ENCODE results near the gene PIP5K1B.

The PIP5K1B gene

GRCh38 chr9:69034071-69034470 is 329.0 kb downstream of the PIP5K1B start:
- no peak overlapping the region for H3K27ac ChIP-seq
- TF ChIP-seq ZFX (IDR thresholded peaks at IDR 0.05) (no peak), CTCF (conservative IDR thresholded peaks at IDR 0.05) (no peak)

GRCh38 chr9:69035438-69036308 is 330.6 kb downstream of the PIP5K1B start, which contains the start of gene FXN:
TSS of gene FXN (plus strand) at chr9:69035752. CDS start at chr9:69035783, 31 bp downstream.
- peak within 1 kb of the TSS; percentile 88 for H3K27ac ChIP-seq
- TF ChIP-seq ZFX (IDR thresholded peaks at IDR 0.05) (peak; percentile 97), CTCF (conservative IDR thresholded peaks at IDR 0.05) (peak; percentile 99)

- TF ChIP-seq CTCF (conservative IDR thresholded peaks at IDR 0.05) = no peak
- peak overlapping the region; percentile 88 for H3K27ac ChIP-seq
Observed at GRCh38 chr9:69036309-69036708, 331.3 kb downstream of the PIP5K1B start.

- no peak for TF ChIP-seq ZFX (IDR thresholded peaks at IDR 0.05)
- no peak for TF ChIP-seq CTCF (conservative IDR thresholded peaks at IDR 0.05)
- H3K27ac ChIP-seq = peak overlapping the region; percentile 88
Observed at GRCh38 chr9:69036799-69037198, 331.8 kb downstream of the PIP5K1B start.

- no peak for TF ChIP-seq CTCF (conservative IDR thresholded peaks at IDR 0.05)
- TF ChIP-seq ZFX (IDR thresholded peaks at IDR 0.05) = no peak
- no peak overlapping the region for H3K27ac ChIP-seq
Observed at GRCh38 chr9:69040646-69041045, 335.6 kb downstream of the PIP5K1B start.

- TF ChIP-seq ZFX (IDR thresholded peaks at IDR 0.05) (no peak), CTCF (conservative IDR thresholded peaks at IDR 0.05) (no peak)
- H3K27ac ChIP-seq = peak overlapping the region; percentile 2; the same call in 1 of the 2 replicates
Observed at GRCh38 chr9:69044240-69045219, 339.5 kb downstream of the PIP5K1B start.

Measured in C4-2B (cell line).